ENCODE measurements around the gene LTC4S. TPM values are rescaled to one million over a fixed set of nuclear protein-coding genes. Genes with fewer than 3 reads are reported as not detected.

Gene LTC4S
- total and polyA plus RNA-seq, 9 of the 15 experiments (the other 6 are each of a cell fraction or from before 2014, with no cell fraction given) = 0.17 to 0.77 (median 0.75) TPM; not detected in 6

DNA sequence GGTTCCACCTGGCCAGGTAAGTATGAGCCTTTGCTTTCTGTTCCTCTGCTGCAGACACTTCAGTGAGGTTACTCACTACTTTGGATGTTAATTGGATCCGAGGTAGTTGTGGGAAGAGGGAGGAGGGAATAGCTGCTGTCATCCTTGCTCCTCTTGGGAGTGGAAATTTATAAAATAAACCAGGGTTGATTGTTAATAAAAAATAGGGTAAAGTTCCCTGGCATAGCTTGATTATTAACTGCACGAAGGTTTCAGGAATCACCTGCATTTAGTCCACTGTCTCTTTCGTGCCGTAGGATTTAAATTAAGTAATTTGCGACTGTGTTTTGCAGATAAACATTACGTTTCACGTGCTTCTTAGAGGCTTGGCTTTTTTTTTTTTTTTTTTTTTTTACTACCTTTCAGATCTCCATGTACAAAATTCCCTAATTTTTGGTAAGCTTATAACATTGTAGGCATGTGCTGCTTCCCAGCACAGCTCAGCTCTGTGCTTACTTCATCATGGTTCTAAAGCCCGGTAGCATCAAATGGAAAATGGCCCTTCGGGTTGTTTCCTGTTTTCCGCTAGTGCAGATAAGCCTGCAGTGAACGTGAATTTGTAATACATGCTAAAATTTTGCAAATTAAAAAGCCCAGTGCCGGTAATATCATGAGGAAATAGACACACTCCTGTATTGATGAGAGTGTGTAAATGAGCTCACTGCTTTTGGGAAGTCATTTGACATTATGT, 26.9 kb upstream of the LTC4S start (continued):
- TF ChIP-seq ARHGAP35 (IDR thresholded peaks at IDR 0.05; ENCODE audit: partially characterized antibody) (no peak), PHF8 (IDR thresholded peaks at IDR 0.05; ENCODE audit: borderline replicate concordance, low read length) (no peak)

DNA sequence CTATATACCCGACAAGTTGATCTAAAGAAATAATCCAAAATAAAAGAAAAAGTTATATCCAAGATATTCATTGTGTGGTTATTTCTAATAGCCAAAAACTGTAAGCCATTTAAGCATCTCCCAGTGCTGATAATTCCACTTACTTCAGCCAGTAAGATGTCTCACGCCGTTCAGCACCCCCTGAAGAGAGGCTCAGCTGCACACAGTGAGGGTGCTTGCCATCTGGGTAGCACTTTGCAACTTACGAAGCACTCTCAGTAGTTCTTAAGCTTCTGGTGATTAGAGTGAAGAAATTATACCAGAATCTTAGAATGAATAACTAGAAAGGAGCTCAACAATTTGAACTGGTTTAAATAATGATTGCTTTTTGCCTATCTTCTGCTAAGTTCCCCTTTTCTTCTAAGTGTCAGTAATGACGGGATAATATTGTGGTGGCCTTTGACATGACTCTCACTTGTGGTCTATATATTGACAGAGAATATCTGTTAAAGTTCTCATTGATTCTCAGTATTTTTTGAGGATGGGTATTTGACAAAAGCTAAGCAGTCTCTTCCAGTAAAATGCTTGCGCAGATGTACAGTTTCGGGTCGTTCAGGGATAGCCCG, 26.2 kb upstream of the LTC4S start:
- ATAC-seq (no peak), DNase-seq (ENCODE audit: extremely low read depth in 1 of 4, low spot score in 3 of 4) (no peak), FAIRE-seq (no peak)
- no peak overlapping the region for H2AFZ ChIP-seq (ENCODE audit: low read depth, low read length)
- H3K4me2 ChIP-seq (ENCODE audit: insufficient read depth, low read length) = no peak overlapping the region
- POLR2A ChIA-PET = interaction anchor here (1.0 to 2.8 kb wide), 4 partner anchors 12 to 53 kb away, joined by 3 to 8 read pairs (median 4); partner anchors contain the start of gene SQSTM1
- peaks cover 53% of the 10 kb centered on the region for H3K79me2 ChIP-seq (ENCODE audit: control insufficient read depth, insufficient read depth, low read length)
- CTCF ChIA-PET (ENCODE audit: low intra/inter-chr PET ratio) = no interaction called here
- H3K36me3 ChIP-seq (ENCODE audit: control insufficient read depth, insufficient read depth, low read length) = peaks cover 80% of the 10 kb centered on the region
- H3K9ac ChIP-seq (ENCODE audit: insufficient read depth in 1 of 2, low read depth in 2 of 2, low read length in 2 of 2) = no peak overlapping the region
- H3K9me1 ChIP-seq (ENCODE audit: control insufficient read depth, insufficient read depth, low read length) = peaks cover 8% of the 10 kb centered on the region
- H3K27me3 ChIP-seq (ENCODE audit: control insufficient read depth in 2 of 2, insufficient read depth in 2 of 2, low read length in 2 of 2) = no peaks in the 10 kb centered on the region
- intact Hi-C loops (cut with micrococcal nuclease) = loop anchor here (5.0 kb wide), 1 partner anchor 40 kb away; the partner anchor contains the start of gene MGAT4B
- H3K9me3 ChIP-seq (replicated peaks; ENCODE audit: control insufficient read depth, insufficient read depth, low read depth, low read length) = no peaks in the 10 kb centered on the region
- in situ Hi-C loops (cut with MboI) = no loop called here
- peaks cover 18 to 31% of the 10 kb centered on the region in 2 experiments for H3K4me1 ChIP-seq (replicated peaks in 1 of 2; ENCODE audit: control insufficient read depth in 2 of 2, insufficient read depth in 2 of 2, low read length in 2 of 2)
- no peak overlapping the region for H3K4me3 ChIP-seq
- BruUV-seq (replicated peaks) = no TSS peak
- no peak overlapping the region for H3K27ac ChIP-seq (ENCODE audit: extremely low read depth, low read depth, low read length)
- H4K20me1 ChIP-seq (replicated peaks; ENCODE audit: control insufficient read depth, insufficient read depth, low read length) = peaks cover 33% of the 10 kb centered on the region
- 94% methylated on average over 9 of the region's 9 CpGs for WGBS (ENCODE audit: insufficient coverage, low coverage, missing lambda C conversion rate)
- no peak for TF ChIP-seq ZNF143 (CRISPR knock-in tag; IDR thresholded peaks at IDR 0.05)
- no peak for TF ChIP-seq NFYB (IDR thresholded peaks at IDR 0.05; ENCODE audit: extremely low read depth, insufficient read length)
- TF ChIP-seq, protein P1, sequence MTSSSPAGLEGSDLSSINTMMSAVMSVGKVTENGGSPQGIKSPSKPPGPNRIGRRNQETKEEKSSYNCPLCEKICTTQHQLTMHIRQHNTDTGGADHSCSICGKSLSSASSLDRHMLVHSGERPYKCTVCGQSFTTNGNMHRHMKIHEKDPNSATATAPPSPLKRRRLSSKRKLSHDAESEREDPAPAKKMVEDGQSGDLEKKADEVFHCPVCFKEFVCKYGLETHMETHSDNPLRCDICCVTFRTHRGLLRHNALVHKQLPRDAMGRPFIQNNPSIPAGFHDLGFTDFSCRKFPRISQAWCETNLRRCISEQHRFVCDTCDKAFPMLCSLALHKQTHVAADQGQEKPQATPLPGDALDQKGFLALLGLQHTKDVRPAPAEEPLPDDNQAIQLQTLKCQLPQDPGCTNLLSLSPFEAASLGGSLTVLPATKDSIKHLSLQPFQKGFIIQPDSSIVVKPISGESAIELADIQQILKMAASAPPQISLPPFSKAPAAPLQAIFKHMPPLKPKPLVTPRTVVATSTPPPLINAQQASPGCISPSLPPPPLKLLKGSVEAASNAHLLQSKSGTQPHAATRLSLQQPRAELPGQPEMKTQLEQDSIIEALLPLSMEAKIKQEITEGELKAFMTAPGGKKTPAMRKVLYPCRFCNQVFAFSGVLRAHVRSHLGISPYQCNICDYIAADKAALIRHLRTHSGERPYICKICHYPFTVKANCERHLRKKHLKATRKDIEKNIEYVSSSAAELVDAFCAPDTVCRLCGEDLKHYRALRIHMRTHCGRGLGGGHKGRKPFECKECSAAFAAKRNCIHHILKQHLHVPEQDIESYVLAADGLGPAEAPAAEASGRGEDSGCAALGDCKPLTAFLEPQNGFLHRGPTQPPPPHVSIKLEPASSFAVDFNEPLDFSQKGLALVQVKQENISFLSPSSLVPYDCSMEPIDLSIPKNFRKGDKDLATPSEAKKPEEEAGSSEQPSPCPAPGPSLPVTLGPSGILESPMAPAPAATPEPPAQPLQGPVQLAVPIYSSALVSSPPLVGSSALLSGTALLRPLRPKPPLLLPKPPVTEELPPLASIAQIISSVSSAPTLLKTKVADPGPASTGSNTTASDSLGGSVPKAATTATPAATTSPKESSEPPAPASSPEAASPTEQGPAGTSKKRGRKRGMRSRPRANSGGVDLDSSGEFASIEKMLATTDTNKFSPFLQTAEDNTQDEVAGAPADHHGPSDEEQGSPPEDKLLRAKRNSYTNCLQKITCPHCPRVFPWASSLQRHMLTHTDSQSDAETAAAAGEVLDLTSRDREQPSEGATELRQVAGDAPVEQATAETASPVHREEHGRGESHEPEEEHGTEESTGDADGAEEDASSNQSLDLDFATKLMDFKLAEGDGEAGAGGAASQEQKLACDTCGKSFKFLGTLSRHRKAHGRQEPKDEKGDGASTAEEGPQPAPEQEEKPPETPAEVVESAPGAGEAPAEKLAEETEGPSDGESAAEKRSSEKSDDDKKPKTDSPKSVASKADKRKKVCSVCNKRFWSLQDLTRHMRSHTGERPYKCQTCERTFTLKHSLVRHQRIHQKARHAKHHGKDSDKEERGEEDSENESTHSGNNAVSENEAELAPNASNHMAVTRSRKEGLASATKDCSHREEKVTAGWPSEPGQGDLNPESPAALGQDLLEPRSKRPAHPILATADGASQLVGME (CRISPR knock-in tag; IDR thresholded peaks at IDR 0.05) = no peak
- no peak for TF ChIP-seq ASH1L (IDR thresholded peaks at IDR 0.05; ENCODE audit: borderline replicate concordance, low read depth, partially characterized antibody)
- TF ChIP-seq POLR2B (IDR thresholded peaks at IDR 0.05; ENCODE audit: low read depth, partially characterized antibody) = no peak
- TF ChIP-seq NFIC (IDR thresholded peaks at IDR 0.05) = no peak
- TF ChIP-seq RBM15 (IDR thresholded peaks at IDR 0.05; ENCODE audit: insufficient read depth, low read length) = no peak
- TF ChIP-seq, protein P2, sequence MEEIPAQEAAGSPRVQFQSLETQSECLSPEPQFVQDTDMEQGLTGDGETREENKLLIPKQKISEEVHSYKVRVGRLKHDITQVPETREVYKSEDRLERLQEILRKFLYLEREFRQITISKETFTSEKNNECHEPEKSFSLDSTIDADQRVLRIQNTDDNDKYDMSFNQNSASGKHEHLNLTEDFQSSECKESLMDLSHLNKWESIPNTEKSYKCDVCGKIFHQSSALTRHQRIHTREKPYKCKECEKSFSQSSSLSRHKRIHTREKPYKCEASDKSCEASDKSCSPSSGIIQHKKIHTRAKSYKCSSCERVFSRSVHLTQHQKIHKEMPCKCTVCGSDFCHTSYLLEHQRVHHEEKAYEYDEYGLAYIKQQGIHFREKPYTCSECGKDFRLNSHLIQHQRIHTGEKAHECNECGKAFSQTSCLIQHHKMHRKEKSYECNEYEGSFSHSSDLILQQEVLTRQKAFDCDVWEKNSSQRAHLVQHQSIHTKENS (CRISPR knock-in tag; IDR thresholded peaks at IDR 0.05) = no peak
- no peak for TF ChIP-seq SREBF2 (CRISPR knock-in tag; IDR thresholded peaks at IDR 0.05)
- TF ChIP-seq ZNF324 (CRISPR knock-in tag; IDR thresholded peaks at IDR 0.05) = no peak
- no peak for TF ChIP-seq ELF4 (CRISPR knock-in tag; IDR thresholded peaks at IDR 0.05)

Data from K562 (cell line).